HFFc6 (cell line): ENCODE measurements around the gene MYCL. TPM values are rescaled to one million over a fixed set of nuclear protein-coding genes. Genes with fewer than 3 reads are reported as not detected.
"Not testable (repeated sequence)": the region's sequence is repeated elsewhere in the genome, so short reads cannot be mapped to it uniquely, and the experiment has no call there.

ENCODE experiments used
- DNase-seq: peaks from one replicate; pipeline ENCODE4 v3.0.0-alpha.2; 2018
- H3K27ac Mint-ChIP-seq: 2 replicates; pipeline ENCODE4 v1.8.0; 2020; ENCODE audit warnings: mild to moderate bottlenecking, mixed read lengths
- H3K27me3 Mint-ChIP-seq: 2 replicates; pipeline ENCODE4 v1.8.0; 2021; ENCODE audit warnings: mild to moderate bottlenecking, moderate library complexity, mixed read lengths; ENCODE audit not compliant: insufficient read depth
- H3K36me3 Mint-ChIP-seq: 2 replicates; pipeline ENCODE4 v1.8.0; 2021; ENCODE audit warnings: low read depth, mixed read lengths
- H3K4me1 Mint-ChIP-seq: 2 replicates; pipeline ENCODE4 v1.8.0; 2020; ENCODE audit warnings: low read depth, mixed read lengths
- H3K4me3 Mint-ChIP-seq: 2 replicates; pipeline ENCODE4 v1.8.0; 2020; ENCODE audit warnings: mild to moderate bottlenecking, moderate library complexity, mixed read lengths
- H3K9me3 Mint-ChIP-seq: 2 replicates; pipeline ENCODE4 v1.8.0; 2020; ENCODE audit warnings: mild to moderate bottlenecking, mixed read lengths
- total RNA-seq, 6 experiments: library from RNA; stranded (reverse); fragmentation: NEBNext Ultra II Directional; extraction: Animal tissue kit (Norgen Biotek cat#: 25700); gene quantifications; 2 replicates in 1 of 6; 3 replicates in 5 of 6; pipeline ENCODE4 v1.2.3, GENCODE V29; 2021
- TF ChIP-seq, protein P1 (sequence below): fragments of 200-600 bp; sonication (generic); IDR thresholded peaks from 2 replicates; pipeline ENCODE4 v1.5.0; 2021; ENCODE audit warnings: antibody characterized with exemption, mild to moderate bottlenecking

The MYCL gene
- total RNA-seq, 6 experiments from 2014 or later = 0.17 to 0.52 (median 0.21) TPM

DNA sequence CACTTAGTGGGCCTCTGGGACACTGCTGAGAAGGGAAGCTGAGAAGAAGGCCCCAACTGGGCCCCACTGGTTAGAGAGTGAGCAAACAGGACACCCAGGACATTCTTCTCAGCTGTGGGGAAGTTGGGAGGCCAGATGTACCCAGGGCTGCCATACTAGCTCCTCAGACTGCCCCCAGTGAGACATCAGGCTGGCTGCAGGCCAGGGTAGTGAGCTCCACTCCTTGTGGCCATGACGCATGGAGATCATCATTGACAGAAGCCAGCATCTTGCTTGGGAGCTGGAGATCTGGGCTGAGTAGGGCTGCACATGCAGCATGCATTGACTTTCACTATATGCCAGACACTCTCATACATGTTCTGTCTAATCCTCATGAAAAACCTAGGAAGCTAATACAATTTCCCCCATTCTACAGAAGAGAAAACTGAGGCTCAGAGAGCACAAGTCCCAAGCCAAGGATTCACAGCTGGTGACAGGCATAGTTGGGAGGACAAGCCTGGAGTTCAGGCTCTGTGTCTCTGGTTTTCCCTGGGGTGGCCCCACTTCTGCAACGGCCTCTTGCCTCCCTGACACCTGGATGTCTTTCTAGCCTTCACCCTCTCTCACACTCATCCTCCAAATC, 24.1 kb upstream of the MYCL start:
- Mint-ChIP-seq H3K27ac (no peak overlapping the region), H3K4me3 (no peak overlapping the region), H3K4me1 (peaks cover 17% of the 10 kb centered on the region), H3K36me3 (no peaks in the 10 kb centered on the region), H3K9me3 (no peaks in the 10 kb centered on the region), H3K27me3 (peaks cover 13% of the 10 kb centered on the region)
- TF ChIP-seq, protein P1, sequence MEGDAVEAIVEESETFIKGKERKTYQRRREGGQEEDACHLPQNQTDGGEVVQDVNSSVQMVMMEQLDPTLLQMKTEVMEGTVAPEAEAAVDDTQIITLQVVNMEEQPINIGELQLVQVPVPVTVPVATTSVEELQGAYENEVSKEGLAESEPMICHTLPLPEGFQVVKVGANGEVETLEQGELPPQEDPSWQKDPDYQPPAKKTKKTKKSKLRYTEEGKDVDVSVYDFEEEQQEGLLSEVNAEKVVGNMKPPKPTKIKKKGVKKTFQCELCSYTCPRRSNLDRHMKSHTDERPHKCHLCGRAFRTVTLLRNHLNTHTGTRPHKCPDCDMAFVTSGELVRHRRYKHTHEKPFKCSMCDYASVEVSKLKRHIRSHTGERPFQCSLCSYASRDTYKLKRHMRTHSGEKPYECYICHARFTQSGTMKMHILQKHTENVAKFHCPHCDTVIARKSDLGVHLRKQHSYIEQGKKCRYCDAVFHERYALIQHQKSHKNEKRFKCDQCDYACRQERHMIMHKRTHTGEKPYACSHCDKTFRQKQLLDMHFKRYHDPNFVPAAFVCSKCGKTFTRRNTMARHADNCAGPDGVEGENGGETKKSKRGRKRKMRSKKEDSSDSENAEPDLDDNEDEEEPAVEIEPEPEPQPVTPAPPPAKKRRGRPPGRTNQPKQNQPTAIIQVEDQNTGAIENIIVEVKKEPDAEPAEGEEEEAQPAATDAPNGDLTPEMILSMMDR = no peak
- no peak for DNase-seq

DNA sequence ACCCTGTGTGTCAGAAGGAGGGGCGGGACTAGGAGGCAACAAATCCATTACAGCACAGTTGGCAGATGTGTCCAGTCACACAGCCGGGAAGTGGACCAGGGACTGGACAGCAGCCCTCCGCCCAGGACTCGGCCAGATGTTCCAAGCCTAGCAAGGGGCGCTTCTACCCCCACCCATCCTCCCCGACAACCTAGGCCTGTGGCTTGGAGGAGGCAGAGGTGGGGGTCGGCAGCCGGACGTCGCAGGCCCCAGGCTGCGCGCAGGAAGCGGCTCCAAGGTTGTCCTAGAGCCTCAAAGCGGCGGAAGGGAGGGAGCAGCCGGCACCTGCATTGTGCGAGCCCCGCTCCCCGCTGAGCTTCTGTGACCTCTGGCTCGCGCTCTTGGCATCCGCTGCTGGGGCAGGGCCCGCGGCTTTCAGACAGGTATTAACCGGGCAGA, 20.6 kb upstream of the MYCL start:
- H3K4me1 Mint-ChIP-seq = peaks cover 17% of the 10 kb centered on the region
- peaks cover 8% of the 10 kb centered on the region for H3K27me3 Mint-ChIP-seq
- H3K27ac Mint-ChIP-seq = no peak overlapping the region
- H3K4me3 Mint-ChIP-seq = no peak overlapping the region
- TF ChIP-seq, protein P1 = no peak
- H3K9me3 Mint-ChIP-seq = no peaks in the 10 kb centered on the region
- H3K36me3 Mint-ChIP-seq = no peaks in the 10 kb centered on the region
- DNase-seq = no peak

DNA sequence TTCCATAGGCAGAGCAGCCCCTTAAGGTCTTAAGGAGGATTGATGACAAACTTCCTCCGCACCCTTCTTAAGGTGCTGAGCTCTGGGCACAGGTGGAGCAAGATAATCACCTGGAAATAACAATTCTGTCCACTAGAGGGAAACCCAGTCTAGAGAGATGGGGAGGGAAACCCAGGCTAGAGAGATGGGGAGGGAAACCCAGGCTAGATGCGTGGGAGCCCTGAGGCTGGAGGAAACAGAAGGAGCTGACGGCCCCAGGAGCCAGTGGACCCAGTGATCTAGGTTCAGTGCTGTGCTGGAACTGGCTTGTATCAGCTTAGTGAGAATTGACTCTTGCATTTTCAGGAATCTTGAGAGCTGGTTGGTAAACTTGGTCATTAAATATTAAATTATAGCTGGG, 17.8 kb upstream of the MYCL start:
- TF ChIP-seq, protein P1 = peak; percentile 82
- H3K4me1 Mint-ChIP-seq = no peaks in the 10 kb centered on the region

DNA sequence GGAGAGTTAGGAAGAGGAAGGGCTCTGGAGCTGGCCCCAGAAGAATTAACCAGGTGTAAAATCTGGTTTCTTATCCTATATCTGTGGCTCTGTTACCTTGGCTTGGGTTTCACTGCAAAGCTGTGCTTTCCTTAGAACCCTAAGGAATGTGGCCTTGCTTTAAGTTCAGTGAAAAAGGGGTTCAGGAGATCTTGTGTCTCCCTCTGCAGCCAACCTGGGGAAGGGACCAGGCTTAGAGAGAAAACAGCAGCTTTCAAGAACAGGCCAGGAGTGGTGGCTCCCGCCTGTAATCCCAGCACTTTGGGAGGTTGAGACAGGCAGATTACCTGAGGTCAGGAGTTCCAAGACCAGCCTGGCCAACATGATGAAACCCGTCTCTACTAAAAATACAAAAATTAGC, 16.1 kb upstream of the MYCL start:
- H3K36me3 Mint-ChIP-seq = no peaks in the 10 kb centered on the region
- no peak for DNase-seq
- H3K27me3 Mint-ChIP-seq = peaks cover 11% of the 10 kb centered on the region
- no peak overlapping the region for H3K4me3 Mint-ChIP-seq
- H3K9me3 Mint-ChIP-seq = no peaks in the 10 kb centered on the region
- TF ChIP-seq, protein P1 = no peak
- no peak overlapping the region for H3K27ac Mint-ChIP-seq
- H3K4me1 Mint-ChIP-seq = no peaks in the 10 kb centered on the region

More for the DNA sequence above, 17.8 kb upstream of the MYCL start:
- no peak overlapping the region for H3K4me3 Mint-ChIP-seq
- DNase-seq = peak; percentile 52
- no peaks in the 10 kb centered on the region for H3K36me3 Mint-ChIP-seq
- H3K9me3 Mint-ChIP-seq = no peaks in the 10 kb centered on the region
- peaks cover 11% of the 10 kb centered on the region for H3K27me3 Mint-ChIP-seq
- H3K27ac Mint-ChIP-seq = no peak overlapping the region

DNA sequence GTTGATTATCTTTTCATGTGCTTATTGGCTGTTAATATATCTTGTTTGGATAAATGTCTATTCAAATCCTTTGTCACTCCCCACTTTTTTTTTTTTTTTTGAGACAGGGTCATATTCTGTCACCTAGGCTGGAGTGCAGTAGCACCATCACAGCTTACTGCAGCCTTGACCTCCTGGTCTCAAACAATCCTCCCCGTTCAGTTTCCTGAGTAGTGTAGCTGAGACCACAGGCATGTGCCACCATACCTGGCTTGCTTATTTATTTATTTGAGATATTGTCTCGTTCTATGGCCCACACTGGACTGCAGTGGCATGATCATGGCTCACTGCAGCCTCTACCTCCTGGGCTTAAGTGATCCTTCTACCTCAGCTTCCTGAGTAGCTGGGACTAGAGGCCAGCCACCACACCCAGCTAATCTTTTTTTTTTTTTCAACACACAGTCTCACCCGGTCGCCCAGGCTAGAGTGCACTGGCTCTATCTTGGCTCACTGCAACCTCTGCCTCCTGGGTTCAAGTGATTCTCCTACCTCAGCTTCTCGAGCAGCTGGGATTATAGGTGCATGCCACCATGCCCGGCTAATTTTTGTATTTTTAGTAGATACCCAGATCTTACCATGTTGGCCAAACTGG, 13.9 kb upstream of the MYCL start:
- H3K4me3 Mint-ChIP-seq = no peak overlapping the region
- H3K36me3 Mint-ChIP-seq = no peaks in the 10 kb centered on the region
- peaks cover 17% of the 10 kb centered on the region for H3K27me3 Mint-ChIP-seq
- no peak for DNase-seq
- no peaks in the 10 kb centered on the region for H3K9me3 Mint-ChIP-seq
- TF ChIP-seq, protein P1 = no peak
- no peak overlapping the region for H3K27ac Mint-ChIP-seq
- no peaks in the 10 kb centered on the region for H3K4me1 Mint-ChIP-seq

DNA sequence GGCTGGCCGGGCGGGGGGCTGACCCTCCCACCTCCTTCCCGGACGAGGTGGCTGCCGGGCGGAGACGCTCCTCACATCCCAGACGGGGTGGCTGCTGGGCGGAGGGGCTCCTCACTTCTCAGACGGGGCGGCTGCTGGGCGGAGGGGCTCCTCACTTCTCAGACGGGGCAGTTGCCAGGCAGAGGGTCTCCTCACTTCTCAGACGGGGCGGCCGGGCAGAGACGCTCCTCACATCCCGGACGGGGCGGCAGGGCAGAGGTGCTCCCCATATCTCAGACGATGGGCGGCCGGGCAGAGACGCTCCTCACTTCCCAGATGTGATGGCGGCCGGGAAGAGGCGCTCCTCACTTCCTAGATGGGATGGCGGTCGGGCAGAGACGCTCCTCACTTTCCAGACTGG, 11.4 kb upstream of the MYCL start:
- Mint-ChIP-seq H3K9me3 (peaks cover 16% of the 10 kb centered on the region), H3K27me3 (peaks cover 25% of the 10 kb centered on the region)
- DNase-seq, H3K4me3 Mint-ChIP-seq, H3K36me3 Mint-ChIP-seq, H3K27ac Mint-ChIP-seq, H3K4me1 Mint-ChIP-seq: not testable (repeated sequence)
